ENCODE results near the gene SNX1.

Gene SNX1

DNA sequence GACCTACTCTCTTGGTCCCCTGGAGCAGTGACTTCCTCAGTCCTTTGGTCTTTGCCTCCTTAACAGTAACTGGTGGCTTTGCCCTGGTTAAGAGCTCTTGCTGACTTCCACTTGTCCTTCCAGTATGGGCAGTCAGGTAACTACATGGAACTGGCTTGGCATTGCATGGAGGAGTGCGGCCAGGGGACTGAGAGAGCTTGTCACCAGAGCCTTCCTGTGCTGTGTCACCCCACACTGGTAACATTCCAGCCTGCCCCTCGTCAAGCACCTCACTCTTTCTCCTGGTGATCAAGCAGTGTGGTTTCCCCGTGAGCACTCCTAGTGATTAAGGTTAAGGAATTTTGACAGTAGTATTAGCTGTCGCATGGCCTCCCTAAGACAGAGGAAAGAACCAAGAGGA lies 36.4 kb downstream of the SNX1 start:
- TF ChIP-seq ZFP30 (CRISPR knock-in tag; IDR thresholded peaks at IDR 0.05) (no peak), ARNTL (CRISPR knock-in tag; IDR thresholded peaks at IDR 0.05; ENCODE audit: borderline replicate concordance, low read depth) (no peak), ZNF8 (CRISPR knock-in tag; IDR thresholded peaks at IDR 0.05) (no peak), TOX (CRISPR knock-in tag; IDR thresholded peaks at IDR 0.05; ENCODE audit: borderline replicate concordance) (no peak)
- no peak for ATAC-seq

DNA sequence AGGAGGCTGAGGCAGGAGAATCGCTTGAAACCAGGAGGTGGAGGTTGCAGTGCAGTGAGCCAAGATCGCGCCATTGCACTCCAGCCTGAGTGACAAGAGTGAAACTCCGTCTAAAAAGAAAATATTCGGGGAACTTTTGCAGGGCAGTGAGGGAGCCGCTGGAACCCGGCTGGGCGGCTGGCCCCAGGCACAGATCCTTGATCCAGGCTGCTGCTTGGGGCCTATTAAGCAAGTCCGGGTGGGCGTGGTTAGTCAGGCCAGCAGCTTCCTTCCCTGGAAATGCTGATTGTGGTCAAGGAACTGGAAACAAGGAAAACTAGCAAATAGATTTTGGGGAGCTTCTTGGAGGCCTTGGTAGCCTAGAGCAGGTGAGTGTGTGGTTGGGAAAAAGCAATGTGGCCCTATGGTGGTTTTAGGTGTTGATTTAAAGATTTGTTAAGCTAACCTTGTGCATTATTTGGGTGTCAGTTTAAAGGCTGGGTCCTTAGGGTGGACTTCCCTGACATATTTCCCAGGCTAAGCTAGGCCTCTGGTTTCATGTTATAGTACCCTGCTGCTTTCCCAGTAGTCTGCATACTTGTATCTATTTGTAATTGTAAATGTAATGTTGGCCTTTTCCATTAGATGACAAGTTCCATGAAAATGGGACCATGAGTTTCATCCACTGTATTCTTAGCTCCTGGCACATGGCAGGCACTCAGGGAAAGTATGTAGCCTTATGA lies 38.0 kb downstream of the SNX1 start:
- TF ChIP-seq OSR1 (CRISPR knock-in tag; IDR thresholded peaks at IDR 0.05), result no peak
- no peak for TF ChIP-seq ZC3H10 (CRISPR knock-in tag; IDR thresholded peaks at IDR 0.05)
- TF ChIP-seq ZNF70 (CRISPR knock-in tag; IDR thresholded peaks at IDR 0.05), result no peak
- no peak for TF ChIP-seq TOX (CRISPR knock-in tag; IDR thresholded peaks at IDR 0.05; ENCODE audit: borderline replicate concordance)
- TF ChIP-seq, protein P1, sequence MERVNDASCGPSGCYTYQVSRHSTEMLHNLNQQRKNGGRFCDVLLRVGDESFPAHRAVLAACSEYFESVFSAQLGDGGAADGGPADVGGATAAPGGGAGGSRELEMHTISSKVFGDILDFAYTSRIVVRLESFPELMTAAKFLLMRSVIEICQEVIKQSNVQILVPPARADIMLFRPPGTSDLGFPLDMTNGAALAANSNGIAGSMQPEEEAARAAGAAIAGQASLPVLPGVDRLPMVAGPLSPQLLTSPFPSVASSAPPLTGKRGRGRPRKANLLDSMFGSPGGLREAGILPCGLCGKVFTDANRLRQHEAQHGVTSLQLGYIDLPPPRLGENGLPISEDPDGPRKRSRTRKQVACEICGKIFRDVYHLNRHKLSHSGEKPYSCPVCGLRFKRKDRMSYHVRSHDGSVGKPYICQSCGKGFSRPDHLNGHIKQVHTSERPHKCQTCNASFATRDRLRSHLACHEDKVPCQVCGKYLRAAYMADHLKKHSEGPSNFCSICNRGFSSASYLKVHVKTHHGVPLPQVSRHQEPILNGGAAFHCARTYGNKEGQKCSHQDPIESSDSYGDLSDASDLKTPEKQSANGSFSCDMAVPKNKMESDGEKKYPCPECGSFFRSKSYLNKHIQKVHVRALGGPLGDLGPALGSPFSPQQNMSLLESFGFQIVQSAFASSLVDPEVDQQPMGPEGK (CRISPR knock-in tag; IDR thresholded peaks at IDR 0.05; ENCODE audit: borderline replicate concordance), result no peak
- TF ChIP-seq, protein P2, sequence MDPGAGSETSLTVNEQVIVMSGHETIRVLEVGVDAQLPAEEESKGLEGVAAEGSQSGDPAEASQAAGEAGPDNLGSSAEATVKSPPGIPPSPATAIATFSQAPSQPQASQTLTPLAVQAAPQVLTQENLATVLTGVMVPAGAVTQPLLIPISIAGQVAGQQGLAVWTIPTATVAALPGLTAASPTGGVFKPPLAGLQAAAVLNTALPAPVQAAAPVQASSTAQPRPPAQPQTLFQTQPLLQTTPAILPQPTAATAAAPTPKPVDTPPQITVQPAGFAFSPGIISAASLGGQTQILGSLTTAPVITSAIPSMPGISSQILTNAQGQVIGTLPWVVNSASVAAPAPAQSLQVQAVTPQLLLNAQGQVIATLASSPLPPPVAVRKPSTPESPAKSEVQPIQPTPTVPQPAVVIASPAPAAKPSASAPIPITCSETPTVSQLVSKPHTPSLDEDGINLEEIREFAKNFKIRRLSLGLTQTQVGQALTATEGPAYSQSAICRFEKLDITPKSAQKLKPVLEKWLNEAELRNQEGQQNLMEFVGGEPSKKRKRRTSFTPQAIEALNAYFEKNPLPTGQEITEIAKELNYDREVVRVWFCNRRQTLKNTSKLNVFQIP (CRISPR knock-in tag; IDR thresholded peaks at IDR 0.05; ENCODE audit: borderline replicate concordance, low read depth), result no peak
- no peak for TF ChIP-seq ESRRG (CRISPR knock-in tag; IDR thresholded peaks at IDR 0.05)
- TF ChIP-seq, protein P3, sequence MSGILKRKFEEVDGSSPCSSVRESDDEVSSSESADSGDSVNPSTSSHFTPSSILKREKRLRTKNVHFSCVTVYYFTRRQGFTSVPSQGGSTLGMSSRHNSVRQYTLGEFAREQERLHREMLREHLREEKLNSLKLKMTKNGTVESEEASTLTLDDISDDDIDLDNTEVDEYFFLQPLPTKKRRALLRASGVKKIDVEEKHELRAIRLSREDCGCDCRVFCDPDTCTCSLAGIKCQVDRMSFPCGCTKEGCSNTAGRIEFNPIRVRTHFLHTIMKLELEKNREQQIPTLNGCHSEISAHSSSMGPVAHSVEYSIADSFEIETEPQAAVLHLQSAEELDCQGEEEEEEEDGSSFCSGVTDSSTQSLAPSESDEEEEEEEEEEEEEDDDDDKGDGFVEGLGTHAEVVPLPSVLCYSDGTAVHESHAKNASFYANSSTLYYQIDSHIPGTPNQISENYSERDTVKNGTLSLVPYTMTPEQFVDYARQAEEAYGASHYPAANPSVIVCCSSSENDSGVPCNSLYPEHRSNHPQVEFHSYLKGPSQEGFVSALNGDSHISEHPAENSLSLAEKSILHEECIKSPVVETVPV (CRISPR knock-in tag; IDR thresholded peaks at IDR 0.05), result no peak
- no peak for ATAC-seq

DNA sequence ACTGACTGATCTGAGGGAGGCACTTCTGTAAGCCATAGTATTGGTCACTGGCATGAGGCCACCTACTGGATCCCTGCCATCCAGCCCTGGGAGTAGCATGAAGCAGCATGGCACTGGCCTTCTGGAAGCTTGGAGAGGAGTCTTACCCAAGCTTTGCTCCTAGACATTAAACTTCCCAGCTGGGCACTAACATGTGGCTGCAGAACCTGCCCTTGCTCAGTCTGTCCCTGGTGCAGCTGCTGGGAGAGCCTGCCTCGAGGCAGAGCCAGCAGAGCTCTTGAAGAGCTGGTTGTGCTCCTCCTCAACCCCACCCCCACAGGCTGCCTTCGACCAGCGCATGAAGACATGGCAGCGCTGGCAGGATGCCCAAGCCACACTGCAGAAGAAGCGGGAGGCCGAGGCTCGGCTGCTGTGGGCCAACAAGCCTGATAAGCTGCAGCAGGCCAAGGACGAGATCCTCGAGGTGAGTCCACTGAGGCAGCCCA lies 38.6 kb downstream of the SNX1 start:
- TF ChIP-seq, protein P4, sequence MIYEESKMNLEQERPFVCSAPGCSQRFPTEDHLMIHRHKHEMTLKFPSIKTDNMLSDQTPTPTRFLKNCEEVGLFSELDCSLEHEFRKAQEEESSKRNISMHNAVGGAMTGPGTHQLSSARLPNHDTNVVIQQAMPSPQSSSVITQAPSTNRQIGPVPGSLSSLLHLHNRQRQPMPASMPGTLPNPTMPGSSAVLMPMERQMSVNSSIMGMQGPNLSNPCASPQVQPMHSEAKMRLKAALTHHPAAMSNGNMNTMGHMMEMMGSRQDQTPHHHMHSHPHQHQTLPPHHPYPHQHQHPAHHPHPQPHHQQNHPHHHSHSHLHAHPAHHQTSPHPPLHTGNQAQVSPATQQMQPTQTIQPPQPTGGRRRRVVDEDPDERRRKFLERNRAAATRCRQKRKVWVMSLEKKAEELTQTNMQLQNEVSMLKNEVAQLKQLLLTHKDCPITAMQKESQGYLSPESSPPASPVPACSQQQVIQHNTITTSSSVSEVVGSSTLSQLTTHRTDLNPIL (CRISPR knock-in tag; IDR thresholded peaks at IDR 0.05; ENCODE audit: low read depth), result no peak
- TF ChIP-seq OSR1 (CRISPR knock-in tag; IDR thresholded peaks at IDR 0.05), result no peak
- TF ChIP-seq, protein P2 (CRISPR knock-in tag; IDR thresholded peaks at IDR 0.05; ENCODE audit: borderline replicate concordance, low read depth), result no peak
- no peak for TF ChIP-seq ZFP30 (CRISPR knock-in tag; IDR thresholded peaks at IDR 0.05)
- no peak for TF ChIP-seq CSDC2 (CRISPR knock-in tag; IDR thresholded peaks at IDR 0.05)
- TF ChIP-seq, protein P3 (CRISPR knock-in tag; IDR thresholded peaks at IDR 0.05), result no peak
- TF ChIP-seq ZC3H10 (CRISPR knock-in tag; IDR thresholded peaks at IDR 0.05), result no peak
- TF ChIP-seq GLIS3 (CRISPR knock-in tag; IDR thresholded peaks at IDR 0.05), result no peak
- ATAC-seq, result 0 out of 3 replicates have a peak, but pooled peaks have one; percentile 28

DNA sequence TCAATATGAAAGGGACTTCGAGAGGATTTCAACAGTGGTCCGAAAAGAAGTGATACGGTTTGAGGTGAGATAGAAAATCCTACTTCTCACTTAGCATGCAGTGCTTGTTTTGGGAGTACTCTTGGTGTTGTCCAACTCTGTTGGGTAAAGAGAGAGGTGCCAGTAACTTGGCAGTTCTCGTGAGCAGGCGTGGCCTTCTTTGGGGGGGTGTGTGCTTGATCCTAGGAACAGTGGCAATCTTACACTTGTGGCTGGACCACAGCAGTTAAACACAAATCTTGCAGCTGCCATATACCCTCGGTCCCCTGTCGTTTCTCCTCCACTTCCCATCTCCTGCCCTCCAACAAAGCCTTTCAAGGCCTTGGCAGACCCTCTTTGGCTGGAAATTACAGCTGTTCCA lies 40.6 kb downstream of the SNX1 start:
- no peak for ATAC-seq
- no peak for TF ChIP-seq ISL1 (CRISPR knock-in tag; IDR thresholded peaks at IDR 0.05)
- TF ChIP-seq, protein P1 (CRISPR knock-in tag; IDR thresholded peaks at IDR 0.05; ENCODE audit: borderline replicate concordance), result no peak
- TF ChIP-seq ZFP3 (CRISPR knock-in tag; IDR thresholded peaks at IDR 0.05), result no peak
- no peak for TF ChIP-seq ZNF70 (CRISPR knock-in tag; IDR thresholded peaks at IDR 0.05)
- TF ChIP-seq, protein P5, sequence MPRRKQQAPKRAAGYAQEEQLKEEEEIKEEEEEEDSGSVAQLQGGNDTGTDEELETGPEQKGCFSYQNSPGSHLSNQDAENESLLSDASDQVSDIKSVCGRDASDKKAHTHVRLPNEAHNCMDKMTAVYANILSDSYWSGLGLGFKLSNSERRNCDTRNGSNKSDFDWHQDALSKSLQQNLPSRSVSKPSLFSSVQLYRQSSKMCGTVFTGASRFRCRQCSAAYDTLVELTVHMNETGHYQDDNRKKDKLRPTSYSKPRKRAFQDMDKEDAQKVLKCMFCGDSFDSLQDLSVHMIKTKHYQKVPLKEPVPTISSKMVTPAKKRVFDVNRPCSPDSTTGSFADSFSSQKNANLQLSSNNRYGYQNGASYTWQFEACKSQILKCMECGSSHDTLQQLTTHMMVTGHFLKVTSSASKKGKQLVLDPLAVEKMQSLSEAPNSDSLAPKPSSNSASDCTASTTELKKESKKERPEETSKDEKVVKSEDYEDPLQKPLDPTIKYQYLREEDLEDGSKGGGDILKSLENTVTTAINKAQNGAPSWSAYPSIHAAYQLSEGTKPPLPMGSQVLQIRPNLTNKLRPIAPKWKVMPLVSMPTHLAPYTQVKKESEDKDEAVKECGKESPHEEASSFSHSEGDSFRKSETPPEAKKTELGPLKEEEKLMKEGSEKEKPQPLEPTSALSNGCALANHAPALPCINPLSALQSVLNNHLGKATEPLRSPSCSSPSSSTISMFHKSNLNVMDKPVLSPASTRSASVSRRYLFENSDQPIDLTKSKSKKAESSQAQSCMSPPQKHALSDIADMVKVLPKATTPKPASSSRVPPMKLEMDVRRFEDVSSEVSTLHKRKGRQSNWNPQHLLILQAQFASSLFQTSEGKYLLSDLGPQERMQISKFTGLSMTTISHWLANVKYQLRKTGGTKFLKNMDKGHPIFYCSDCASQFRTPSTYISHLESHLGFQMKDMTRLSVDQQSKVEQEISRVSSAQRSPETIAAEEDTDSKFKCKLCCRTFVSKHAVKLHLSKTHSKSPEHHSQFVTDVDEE (CRISPR knock-in tag; IDR thresholded peaks at IDR 0.05), result no peak
- no peak for TF ChIP-seq ZNF565 (CRISPR knock-in tag; conservative IDR thresholded peaks at IDR 0.05; ENCODE audit: low read depth)
- no peak for TF ChIP-seq ESRRG (CRISPR knock-in tag; IDR thresholded peaks at IDR 0.05)

All from SK-N-SH treated with all-trans-retinoic acid at 6 μM for 48 hours (cell line).